C1 segment of cervical spinal cord (tissue), 14 donors: ENCODE data around the gene CLK2.
"Not testable (repeated sequence)": the region's sequence is repeated elsewhere in the genome, so short reads cannot be mapped to it uniquely, and the experiment has no call there.

Experiments
- DNase-seq, 14 donors: peaks; one replicate each; lab custom pipeline; 2025; lab: John Stamatoyannopoulos, UW

CLK2 gene

DNA sequence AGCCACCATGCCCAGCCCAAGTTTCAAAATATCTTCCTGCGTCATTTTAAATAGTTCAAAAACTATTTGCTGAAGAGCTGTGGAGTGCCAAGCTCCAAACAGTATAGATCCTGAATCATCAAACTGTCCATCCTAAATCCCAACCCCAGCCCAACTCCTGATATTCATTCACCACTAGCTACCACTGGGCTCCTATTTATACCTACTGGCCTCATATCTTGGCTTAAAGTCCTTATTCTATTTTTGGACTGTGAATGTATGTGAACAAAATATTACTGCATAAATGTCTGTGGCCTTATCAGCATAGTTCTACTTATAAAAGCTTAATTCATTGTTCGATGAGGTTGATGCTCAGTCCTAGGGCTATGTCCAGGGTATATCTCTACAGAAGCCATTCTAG, 5.9 kb downstream of the CLK2 start:
- no peak for DNase-seq

DNA sequence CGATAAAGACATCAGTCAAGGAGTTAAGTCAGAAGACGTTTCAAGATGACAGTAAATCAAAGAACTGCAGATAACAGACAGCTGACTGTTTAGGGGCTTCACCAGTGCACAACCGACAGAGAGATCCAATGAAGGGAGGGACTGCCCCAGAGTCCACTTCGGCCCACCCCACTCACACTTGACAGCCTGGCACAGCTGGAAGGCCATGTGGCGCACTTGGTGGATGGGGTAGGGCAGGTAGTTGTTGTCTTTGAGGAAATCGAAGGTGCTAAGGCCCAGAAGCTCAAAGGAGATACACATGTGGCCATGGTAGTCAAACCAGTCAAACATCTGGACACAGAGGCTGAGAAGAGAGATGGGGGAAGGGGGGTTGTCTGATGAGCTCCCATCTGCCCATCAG, 6.8 kb downstream of the CLK2 start:
- DNase-seq, result no peak

DNA sequence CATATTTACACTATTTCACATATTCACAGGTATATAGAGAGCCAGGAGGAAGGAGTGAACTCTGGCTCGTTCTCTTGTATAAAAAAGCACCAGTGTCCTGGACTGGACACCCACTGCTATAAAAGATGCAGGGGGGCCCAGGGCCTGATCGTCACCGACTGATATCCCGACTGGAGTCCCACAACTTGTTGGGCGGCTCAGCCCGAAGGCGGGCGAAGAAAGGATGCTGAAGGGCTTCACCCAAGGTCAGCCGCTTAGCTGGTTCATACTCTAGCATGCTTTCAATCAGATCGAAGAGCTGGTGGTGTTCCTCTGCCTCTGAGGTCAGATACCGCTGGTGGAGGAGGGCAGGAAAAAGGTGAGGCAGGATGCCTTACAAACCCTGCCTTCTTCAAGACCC, 10.2 kb downstream of the CLK2 start:
- DNase-seq, result no peak

DNA sequence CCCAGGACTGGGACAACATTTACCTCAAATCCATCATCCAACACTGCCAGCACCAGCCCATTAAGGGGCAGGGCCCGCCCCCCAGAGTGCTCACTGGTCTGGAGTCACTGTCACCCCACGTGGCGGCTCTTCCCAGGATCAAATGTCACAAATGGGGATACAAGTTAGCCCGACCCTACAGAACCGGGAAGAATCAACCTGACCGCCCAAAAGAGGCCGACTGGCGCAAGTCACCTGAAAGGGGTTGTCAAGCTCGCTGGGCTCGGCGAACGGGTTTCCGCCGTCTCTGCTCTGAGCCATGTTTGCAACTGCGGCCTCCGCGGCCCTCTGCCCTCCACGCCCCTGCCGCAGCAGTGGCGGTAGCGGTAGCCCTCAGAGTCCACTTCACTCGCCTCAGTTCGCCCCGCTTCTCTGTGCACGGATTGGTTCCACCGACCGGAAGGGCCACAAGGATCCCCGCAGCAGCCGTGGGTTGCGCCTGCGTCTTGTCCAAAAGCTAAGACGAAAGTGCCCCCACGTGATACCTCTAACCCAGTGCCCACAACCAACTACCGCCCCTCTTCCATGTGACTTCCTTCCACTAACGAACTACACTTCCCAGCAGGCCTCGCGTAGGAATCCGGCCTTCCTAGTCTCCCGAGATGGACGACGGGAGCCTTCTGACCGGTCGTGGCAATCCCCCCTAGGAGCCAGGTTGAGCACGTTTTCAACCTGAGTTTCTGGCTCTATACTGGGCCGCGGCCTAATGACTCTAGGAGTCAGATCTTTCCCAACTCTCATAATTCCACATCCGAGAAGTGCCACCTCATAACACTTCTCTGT, 11.2 kb downstream of the CLK2 start, which contains the start of gene SCAMP3:
TSS of gene SCAMP3 (minus strand) at position 509 of the 822 bp plus-strand sequence. CDS start at position 300, 209 bp downstream.
- peak; percentile 67 to 99 (median 95) for DNase-seq

DNA sequence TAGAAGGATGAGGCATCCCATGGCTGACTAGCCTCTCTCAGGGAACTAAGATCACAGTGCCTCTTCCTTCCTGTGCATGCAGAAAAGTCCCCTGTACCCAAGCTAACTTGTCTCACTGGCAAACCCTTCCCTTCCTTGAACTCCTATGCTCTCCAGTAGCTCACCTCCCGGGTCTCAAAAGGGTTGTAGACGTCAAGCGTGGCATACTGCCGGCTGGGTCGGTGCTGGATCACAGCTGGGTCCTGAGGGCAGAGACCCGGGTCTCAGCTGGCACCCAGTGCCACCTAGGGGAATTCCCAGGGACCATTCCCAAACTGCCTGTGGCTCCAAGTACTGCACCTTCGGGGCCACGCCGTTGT, 11.8 kb downstream of the CLK2 start:
- no peak for DNase-seq

DNA sequence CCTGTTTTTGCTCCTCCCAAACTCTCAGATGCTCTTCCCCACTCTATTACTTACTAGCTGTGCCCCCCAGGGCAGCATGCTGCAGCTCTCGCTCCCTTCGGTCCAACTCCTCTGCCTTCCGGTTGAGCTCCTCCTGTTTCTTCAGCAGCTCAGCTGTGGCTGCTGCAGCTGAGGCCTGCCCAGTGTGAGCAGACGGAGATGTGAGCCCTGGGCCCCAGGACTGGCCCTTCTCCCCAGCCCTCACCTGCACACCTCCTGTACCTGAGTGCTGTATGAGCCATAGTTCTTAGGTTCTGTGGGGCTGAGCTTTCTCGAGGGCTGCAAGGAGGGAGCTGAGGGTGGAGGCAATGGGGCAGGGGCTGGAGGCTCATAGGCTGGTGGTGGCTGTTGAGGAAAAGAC, 13.0 kb downstream of the CLK2 start:
- DNase-seq, result no peak

DNA sequence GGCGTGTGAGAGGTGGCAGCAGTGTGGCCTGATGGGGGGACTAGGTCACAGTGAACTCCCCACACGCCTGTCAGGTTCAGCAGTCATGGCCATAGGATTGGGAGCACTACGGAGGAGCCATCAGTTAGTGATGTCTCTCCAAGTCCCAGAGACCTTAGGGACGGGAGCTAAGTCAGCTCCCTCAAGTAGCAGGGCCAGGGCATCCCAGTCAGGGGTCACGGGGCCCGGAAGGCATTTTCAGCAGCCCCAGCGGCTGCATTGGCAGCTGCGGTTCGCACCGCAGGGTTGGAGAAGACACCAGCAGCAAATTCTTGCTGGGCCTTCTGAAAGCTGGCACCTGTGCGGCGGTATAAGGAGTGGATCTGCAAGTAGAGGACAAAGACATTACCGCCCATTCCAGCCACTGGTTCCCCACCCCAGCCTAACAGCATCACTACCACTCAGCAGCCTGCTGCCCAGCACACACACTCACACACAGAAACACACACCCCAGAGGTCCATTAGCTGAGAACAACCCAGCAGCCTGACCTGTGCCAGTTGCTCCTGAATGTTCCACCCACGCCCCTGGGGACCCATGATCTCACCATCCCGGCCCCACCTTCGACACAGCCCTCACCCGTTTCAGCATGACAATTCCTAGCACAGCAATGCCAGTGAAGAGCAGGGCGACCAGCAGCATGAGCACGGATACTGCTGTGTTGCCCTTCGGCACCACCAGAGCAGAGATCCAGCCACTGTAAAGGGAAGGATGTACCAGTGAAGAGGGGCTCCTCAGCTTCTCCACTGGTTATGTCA, 17.0 kb downstream of the CLK2 start:
- DNase-seq, result peak in 1 of 14 donors; percentile 9

DNA sequence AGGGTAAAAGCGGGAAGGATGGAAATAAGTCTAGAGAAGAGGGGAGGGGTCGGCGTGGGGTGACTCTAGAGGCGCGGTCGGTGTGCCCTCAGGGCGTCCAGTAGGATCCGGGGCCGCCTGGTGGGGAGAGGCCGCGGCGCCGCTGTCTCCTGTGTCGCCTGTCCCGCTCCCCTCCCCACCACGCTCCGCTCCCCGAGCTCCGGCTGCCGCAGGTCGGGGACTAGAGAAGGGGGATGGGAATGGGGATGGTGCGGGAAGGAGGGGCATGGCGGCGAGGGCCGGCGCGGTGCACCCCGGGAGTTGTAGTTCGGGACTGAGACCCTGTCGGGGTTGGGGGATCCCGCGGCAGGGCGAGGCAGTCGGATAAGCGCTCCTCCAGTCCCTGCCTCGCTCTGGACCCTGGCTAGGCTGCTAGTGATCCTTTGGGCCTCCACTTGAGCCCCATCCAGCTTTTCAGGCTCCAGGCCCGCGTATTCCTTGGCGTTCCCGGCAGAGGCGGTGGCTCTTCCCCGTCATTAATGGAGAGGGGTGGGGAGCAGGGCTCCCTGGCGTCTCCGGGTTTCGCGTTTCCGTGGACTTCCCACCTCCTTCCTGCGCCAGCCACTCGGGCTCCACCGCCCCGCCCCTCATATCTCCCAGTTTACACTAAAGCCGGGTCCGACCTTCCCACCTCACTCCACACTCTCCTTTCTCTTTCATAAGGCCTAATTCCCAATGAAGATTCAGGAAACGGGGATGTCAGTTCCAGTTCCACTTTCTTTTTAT, 17.9 kb downstream of the CLK2 start, which contains the start of gene ENTREP3:
TSS of gene ENTREP3 (minus strand) at position 241 of the 765 bp plus-strand sequence. CDS start 606 bp downstream, outside the sequence.
- peak; percentile 47 to 89 (median 84) for DNase-seq

DNA sequence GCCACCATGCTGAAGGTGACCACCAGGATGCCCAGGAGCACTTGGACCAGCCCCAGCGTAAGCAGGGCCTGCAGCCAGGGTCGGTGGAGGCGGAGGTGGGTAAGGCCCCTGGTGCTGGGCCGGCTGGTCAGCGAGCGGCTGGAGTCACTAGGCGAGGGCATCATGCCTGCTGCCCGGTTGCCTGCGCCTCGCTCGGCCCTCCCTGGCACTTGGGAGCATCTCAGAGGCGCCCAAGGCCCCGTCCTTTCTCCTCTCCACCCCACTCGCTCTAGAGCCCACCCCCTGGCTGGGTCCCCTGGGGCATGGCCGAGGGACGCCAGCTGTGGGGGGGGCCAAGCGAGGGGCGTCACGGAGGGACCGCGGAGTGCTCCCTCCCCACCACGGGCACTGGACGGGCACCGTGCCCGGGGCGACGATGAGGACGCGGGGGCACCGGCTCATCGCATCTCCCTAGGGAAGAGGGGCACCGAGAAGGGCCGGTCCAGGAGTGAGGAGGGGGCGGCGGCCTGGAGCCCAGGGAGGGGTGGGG, 18.5 kb downstream of the CLK2 start:
- peak in 8 of 14 donors; percentile 43 to 66 (median 56) for DNase-seq

DNA sequence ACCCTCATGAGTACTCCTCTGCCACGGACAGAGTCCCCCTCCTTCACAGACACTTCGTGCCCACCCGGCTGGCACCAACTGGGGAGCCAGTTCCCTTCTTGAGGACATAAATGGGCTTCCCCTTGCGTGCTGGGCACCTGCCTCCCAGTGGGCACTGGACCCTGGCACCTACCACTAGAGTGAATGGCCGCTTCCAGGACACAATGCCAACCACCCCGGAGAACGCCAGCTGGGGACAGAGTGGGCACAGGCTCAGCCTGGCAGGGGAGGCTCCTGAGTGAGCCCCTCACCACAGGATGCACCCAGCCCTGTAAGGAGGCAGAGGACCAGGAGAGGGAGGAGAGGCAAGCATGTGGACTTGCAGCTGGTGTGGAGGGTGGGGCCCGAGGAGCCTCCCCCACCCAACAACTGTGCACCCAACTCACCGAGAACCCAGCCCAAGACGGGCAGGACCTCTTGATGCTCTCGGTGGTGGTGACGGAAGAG, 19.0 kb downstream of the CLK2 start:
- peak in 2 of 14 donors; percentile 32 to 36 for DNase-seq

DNA sequence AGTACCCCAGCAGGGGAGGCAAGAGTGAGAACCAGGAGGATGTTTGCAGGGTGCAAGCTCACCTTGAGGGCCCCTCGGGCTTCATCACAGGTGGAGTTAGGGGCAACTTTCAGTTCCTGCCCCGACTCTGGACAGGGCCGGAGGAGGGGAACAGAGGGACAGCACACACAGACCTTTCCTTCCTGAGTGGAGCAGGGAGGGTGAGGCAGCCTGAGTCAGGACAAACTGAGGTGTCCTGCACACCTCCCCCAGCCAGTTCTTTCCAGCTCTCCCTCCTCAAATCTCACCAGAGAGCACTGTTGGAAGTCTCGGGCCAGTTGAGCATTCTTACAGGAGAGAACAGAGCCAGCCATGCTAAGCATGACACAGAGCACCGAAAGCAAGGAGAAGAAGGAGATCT, 19.5 kb downstream of the CLK2 start:
- no peak for DNase-seq

DNA sequence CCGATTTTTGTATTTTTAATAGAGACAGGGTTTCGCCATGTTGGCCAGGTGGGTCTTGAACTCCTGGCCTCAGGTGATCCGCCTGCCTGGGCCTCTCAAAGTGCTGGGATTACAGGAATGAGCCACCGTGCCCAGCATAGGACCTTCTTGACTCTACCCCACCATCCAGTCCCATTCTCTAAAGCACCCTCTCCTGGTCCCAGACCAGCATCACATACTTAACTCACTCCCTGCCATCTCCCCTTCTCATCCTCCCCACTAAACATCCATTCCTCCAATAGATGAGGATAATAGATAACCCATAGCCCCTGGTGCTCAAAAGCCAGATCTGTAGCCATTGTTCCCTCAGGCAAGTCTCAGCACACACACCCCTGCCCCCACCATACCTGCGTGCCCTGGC, 20.1 kb downstream of the CLK2 start:
- no peak for DNase-seq

DNA sequence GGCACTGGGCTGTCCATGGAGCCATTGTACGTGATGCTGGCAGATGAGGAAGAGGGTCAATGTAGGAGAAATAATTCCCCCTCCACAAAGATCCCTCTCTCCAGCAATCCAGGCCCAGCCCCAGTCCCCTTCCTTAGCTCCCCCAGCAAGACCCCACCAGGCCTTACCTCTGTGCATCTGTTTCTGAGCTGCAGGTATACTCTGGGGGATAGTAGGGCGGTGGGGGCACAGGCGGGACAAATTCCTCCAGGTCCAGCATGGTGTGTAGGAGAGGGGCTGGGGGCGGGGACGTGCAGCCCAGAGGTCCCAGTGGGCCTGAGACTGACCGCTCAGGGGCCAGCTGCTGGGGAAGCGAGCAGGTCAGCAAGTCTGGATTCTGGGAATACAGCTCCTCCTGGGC, 21.7 kb downstream of the CLK2 start:
- no peak for DNase-seq

DNA sequence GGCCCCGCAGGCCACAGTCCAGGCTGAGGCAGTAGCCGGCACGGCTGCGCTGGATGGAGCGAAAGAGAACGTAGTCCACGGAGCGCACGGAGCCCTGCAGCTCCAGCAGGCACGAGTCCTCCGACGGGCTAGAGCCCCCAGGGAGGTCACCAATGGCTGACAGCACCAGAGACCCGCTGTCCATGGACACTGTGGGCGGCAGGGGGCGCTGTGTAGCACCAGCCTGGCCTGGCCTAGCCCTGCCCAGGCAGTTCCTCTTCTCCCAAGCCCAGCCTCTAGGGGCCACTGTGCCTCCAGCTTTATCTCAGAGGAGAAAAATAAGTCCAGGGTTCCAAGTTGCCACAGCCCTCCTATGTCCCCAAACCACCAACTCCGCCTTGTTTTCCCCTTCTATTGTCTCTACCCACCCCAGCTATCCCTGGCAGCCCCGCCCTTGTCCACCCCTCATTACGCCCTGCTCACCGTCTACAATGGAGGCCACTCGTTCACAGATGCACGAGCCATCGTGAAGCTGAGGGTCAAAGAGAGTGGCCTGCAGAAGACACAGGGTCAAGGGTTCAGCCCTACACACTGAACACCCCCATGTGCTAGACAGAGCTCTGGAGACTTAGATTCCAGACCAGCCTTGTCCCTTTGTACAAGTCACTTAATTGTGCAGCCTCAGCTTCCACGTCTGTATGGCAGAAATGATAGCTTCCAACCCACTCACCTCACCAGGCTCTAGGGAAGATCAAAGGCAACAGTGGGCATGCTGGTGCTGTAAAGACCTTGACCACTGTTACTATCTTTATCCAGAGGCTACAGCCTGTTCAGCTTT, 22.5 kb downstream of the CLK2 start:
- DNase-seq, result peak in 13 of 14 donors; percentile 32 to 89 (median 77)

DNA sequence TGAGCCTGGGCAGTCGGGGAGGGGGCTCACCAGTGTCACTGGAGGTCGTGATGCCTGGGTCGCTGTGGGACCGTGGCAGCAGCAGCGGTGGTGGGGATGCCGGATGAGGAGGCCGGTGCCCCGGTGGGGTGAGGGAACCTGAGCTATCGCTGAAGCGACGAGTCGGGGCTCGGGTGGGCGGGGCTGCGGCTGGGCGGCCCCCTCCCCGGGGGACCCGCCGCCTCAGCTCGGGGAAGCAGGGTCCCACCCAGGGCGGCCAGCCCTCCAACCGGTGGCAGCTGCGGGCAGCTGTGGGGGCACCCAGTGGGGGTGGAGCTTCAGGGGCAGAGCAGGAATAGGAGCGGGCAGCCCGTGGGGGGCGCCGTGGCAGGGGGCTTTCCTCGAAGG, 23.1 kb downstream of the CLK2 start:
- no peak for DNase-seq

DNA sequence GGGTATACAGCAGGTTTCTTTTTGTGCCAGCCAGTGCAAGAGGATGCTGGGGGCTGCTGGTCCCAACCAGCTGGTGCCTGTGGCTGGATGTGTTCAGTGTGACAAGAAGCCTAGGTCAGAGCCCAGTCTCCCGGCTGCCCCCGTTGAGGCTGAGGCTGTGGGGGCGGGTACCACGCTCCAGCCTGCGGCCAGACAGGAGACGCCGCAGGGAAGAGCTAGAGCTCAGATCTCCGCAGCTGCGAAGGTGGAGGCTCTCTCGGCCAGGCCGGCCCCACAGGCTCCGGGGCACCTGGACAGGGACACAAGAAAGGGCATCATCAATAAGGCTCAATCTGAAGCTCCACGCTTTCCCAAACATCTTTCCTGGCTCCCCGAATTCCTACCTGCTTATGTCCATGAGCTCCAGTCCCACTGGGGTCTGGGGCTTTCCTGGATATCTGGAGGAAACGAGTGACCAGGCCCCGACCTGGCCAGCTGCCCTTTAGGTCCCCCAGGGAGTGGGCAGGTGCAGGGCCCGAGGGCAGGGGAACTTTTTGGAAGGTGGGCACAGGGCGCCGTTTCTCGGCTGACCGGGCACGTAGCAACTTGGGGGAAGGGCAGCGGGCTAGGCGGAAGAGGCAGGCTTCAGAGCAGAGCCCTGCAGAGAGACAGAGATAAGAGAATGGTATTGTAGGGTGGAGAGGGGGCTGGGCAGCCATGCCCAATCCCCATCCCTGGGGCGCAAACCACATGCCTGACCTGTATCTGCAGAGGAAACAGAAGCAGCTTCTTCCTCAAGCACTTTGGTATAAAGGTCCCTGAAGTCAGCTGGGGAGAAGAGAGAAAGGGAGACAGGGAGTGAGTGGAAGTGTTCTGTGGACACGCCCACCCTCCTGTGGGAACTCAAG, 25.4 kb downstream of the CLK2 start:
- no peak for DNase-seq

DNA sequence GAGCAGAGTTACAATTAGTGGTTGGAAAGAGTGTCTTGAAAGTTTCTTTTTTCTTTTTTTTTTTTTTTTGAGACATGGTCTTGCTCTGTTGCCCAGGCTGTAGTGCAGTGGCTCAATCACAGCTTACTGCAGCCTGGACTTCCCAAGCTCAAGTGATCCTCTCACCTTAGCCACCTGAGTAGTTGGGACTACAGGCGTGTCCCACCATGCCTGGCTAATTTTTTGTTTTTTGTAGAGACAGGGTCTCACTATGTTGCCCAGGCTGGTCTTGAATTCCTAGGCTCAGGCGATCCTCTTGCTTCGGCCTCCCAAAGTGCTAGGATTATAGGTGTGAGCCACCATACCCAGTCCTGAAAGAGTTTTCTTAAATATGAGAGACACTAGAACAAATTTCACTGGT, 26.5 kb downstream of the CLK2 start:
- not testable (repeated sequence) for DNase-seq

DNA sequence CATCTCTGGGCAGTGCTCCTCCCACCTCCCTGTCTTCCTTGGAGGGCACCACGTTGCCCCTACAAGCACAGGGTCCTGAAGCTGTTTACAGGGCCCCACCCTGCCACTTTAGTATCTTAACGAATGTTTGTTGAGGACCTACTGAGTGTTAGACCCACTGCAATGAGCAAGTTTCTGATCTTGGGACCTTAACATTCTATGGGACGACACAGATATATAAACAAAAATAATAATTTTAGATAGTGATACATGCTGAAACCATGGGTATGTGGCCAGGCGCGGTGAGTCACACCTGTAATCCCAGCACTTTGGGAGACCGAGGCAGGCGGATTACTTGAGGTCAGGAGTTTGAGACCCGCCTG, 28.2 kb downstream of the CLK2 start:
- no peak for DNase-seq

DNA sequence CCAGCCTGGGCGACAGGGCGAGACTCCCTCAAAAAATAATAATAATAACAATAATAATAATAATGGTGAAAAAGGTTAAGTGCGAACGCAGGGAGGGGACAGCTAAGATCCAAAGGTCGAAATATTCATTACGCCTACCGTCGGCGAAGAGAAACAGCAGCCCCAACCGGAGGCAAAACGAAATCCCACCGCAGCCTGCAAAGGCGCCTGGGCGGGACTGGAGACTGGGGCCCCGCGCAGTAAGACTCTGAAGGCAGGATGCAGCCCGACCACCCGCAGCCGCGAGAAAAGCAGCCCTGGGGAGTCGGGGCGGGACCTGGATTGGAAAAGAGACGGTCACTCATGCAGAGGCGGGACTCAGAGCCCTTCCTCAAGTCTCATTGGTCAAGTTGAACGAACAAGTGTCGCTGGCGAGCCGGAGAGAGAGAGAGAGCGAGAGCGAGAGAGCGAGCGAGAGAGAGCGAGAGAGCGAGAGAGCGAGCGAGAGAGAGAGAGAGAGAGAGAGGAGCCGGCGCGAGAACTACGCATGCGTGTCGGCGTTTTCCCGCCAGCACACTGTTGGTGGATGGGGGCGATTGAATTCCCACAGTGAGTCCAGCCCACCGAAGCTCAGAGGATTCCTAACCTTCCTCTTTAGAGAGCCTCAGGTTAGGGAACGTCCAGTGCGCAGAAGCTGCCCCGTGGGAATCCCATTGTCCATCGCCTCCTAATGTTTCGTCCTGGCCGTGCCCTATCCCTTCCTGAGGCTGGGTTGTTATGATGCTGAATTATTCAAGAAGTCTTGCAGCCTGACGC, 28.7 kb downstream of the CLK2 start:
- DNase-seq, result peak; percentile 79 to 99 (median 95)
